ENCODE data around the gene SLC38A4. TPM values are rescaled to one million over a fixed set of nuclear protein-coding genes. Genes with fewer than 3 reads are reported as not detected.

Gene SLC38A4
- total RNA-seq, 2 donors from 2014 or later, result 0.14 TPM; not detected in 1

DNA sequence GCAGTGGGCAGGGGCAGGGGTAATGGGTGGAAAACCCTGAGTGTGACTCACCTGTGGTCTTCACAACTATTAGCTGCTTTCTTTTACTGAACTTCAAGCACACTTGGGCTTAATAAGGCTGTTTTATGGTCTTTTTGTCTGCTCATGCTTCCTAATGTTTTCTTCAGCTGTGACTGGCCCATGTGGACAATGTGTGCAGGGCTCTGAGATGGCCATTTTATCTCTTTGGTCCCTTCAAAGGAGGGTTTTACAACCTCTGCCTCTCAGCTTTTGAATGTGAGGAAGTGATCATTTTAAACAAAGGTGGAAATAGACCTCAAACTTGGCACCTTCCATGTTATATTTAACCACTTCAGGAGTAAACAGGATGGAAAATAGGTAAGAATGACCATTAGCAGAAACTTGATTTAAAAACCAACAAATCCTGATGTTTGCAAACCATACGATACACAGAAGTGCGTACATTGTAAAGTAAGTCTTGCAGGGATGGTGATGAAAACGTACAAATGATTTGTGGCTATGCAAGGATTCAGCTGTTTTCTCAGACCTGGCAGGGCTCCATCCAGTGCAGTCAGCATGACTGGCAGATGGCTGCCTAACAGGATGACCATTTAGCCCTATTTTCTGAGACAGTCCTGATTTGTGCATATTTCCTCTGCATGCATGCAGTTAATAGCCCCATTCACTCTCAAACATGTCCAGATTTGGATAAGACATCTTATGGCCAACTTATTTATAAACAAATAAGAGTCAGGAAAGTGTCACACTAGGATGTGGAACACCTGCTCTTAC is 103.2 kb downstream of the SLC38A4 start:
- Histone ChIP-seq H3K9me3 (no peaks in the 10 kb centered on the region), H3K27me3 (replicated peaks; ENCODE audit: insufficient read depth) (no peaks in the 10 kb centered on the region), H3K4me1 (ENCODE audit: control insufficient read depth in 1 of 2, low read depth in 2 of 2) (peaks cover 0 to 10% of the 10 kb centered on the region in 2 donors), H3K27ac (no peak overlapping the region), H3K36me3 (no peaks in the 10 kb centered on the region), H3K4me3 (no peak overlapping the region)
- TF ChIP-seq, protein P1, sequence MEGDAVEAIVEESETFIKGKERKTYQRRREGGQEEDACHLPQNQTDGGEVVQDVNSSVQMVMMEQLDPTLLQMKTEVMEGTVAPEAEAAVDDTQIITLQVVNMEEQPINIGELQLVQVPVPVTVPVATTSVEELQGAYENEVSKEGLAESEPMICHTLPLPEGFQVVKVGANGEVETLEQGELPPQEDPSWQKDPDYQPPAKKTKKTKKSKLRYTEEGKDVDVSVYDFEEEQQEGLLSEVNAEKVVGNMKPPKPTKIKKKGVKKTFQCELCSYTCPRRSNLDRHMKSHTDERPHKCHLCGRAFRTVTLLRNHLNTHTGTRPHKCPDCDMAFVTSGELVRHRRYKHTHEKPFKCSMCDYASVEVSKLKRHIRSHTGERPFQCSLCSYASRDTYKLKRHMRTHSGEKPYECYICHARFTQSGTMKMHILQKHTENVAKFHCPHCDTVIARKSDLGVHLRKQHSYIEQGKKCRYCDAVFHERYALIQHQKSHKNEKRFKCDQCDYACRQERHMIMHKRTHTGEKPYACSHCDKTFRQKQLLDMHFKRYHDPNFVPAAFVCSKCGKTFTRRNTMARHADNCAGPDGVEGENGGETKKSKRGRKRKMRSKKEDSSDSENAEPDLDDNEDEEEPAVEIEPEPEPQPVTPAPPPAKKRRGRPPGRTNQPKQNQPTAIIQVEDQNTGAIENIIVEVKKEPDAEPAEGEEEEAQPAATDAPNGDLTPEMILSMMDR (IDR thresholded peaks at IDR 0.05), result no peak
- DNase-seq (ENCODE audit: low spot score), result no peak
- no peak for ATAC-seq (ENCODE audit: insufficient number of reproducible peaks, low FRiP score, low read depth)

DNA sequence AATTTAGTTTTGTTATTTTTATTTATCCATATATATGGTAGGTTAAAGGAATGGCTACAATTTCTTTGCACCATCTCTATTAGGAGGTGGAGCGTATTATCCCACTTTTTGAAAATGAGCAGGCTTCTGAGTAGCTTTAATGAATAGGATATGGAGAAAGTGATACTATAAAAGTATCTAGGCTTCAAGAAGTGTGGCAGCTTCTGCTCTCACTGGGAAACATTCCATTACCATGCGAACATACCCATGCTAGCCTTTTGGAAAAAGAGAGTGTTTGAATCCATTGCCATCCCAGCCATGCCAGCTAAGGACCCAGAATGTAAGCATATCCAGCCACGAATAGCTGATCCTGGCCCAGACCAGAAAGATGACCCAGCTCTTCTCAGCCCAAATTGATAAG is 107.3 kb downstream of the SLC38A4 start:
- Histone ChIP-seq H3K4me1 (ENCODE audit: control insufficient read depth in 1 of 2, low read depth in 2 of 2) (peaks cover 0 to under 1% of the 10 kb centered on the region in 2 donors), H3K27me3 (replicated peaks; ENCODE audit: insufficient read depth) (no peaks in the 10 kb centered on the region), H3K27ac (no peak overlapping the region), H3K36me3 (no peaks in the 10 kb centered on the region), H3K9me3 (no peaks in the 10 kb centered on the region), H3K4me3 (no peak overlapping the region)
- no peak for DNase-seq (ENCODE audit: low spot score)
- no peak for ATAC-seq (ENCODE audit: insufficient number of reproducible peaks, low FRiP score, low read depth)
- TF ChIP-seq, protein P1 (IDR thresholded peaks at IDR 0.05), result no peak

DNA sequence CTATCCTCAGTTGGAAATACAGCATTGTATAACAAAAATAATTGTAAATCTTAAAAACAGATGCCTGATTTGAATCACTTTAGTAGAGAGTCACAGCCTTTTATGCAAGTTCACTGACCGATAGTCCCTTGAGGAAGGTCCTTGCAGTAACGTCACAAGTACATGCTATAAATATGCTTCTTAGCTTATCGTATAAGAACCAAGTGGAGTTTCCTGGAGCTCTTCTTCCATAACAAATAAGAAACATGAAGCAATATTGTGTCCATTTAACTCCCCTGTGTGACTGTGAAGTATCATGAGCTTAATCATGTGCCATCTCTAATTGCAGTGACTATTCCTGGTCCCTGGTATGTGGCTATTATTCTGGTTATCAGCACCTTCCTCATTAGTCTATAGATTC is 107.9 kb downstream of the SLC38A4 start:
- ATAC-seq (ENCODE audit: insufficient number of reproducible peaks, low FRiP score, low read depth) (no peak), DNase-seq (ENCODE audit: low spot score) (no peak)
- H3K36me3 ChIP-seq, result no peaks in the 10 kb centered on the region
- H3K27ac ChIP-seq, result no peak overlapping the region
- TF ChIP-seq, protein P1 (IDR thresholded peaks at IDR 0.05), result no peak
- H3K4me3 ChIP-seq, result no peak overlapping the region
- no peaks in the 10 kb centered on the region for H3K4me1 ChIP-seq (ENCODE audit: control insufficient read depth in 1 of 2, low read depth in 2 of 2)
- H3K9me3 ChIP-seq, result no peaks in the 10 kb centered on the region
- no peaks in the 10 kb centered on the region for H3K27me3 ChIP-seq (replicated peaks; ENCODE audit: insufficient read depth)

DNA sequence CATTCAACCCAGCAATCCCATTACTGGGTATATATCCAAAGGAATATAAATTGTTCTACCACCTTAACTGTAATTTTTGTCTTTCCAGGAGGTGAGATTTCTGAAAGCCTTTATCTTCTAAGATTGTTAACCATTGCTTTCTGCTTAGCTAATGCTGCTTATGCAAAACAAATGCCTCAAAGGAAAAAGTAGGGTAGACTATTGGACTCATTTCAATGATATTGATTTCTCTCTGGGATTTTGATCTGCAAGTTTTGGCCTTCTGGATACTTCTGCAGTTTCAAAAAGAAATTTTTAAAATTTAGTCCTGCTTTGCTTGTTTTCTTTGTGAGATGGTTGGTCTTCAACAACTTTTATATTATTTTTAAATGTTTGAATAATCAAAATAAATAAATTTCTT is 108.6 kb downstream of the SLC38A4 start:
- Histone ChIP-seq H3K4me1 (ENCODE audit: control insufficient read depth in 1 of 2, low read depth in 2 of 2) (no peaks in the 10 kb centered on the region), H3K4me3 (no peak overlapping the region), H3K36me3 (no peaks in the 10 kb centered on the region), H3K27ac (no peak overlapping the region), H3K9me3 (no peaks in the 10 kb centered on the region), H3K27me3 (replicated peaks; ENCODE audit: insufficient read depth) (no peaks in the 10 kb centered on the region)
- ATAC-seq (ENCODE audit: insufficient number of reproducible peaks, low FRiP score, low read depth) (no peak), DNase-seq (ENCODE audit: low spot score) (no peak)
- TF ChIP-seq, protein P1 (IDR thresholded peaks at IDR 0.05), result no peak
